Measurements from ENCODE around the gene FXYD1.
A peak's percentile ranks its signal among the peaks of the same experiment; 100 is the strongest.

The FXYD1 gene

DNA sequence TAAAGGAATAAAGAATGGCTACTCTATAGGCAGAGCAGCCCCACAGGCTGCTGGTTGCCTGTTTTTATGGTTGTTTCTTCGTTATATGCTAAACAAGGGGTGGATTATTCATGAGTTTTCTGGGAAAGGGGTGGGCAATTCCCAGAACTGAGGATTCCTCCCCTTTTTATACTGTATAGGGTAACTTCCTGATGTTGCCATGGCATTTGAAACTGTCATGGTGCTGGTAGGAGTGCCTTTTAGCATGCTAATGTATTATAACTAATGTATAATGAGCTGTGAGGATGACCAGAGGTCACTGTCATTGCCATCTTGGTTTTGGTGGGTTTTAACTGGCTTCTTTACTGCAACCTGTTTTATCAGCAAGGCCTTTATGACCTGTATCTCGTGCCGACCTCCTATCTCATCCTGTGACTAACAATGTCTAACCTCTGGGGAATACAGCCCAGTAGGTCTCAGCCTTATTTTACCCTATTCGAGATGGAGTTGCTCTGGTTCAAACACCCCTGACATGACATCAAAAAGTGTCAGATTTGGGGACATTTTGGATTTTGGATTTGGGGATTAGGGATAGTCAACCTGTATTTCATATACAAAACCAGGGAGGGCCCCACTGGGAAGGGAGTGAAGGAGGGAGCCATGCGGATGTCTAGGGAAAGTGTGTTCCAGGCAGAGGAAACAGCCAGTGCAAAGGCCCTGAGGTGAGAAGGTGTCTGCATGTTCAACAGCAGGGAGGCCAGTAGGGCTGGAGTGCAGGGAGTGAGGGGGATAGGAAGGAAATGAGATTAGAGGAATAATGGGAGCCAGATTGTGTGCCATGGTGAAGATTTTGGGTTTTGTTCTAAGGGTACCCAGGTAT, 26.8 kb downstream of the FXYD1 start:
- no peak for DNase-seq

DNA sequence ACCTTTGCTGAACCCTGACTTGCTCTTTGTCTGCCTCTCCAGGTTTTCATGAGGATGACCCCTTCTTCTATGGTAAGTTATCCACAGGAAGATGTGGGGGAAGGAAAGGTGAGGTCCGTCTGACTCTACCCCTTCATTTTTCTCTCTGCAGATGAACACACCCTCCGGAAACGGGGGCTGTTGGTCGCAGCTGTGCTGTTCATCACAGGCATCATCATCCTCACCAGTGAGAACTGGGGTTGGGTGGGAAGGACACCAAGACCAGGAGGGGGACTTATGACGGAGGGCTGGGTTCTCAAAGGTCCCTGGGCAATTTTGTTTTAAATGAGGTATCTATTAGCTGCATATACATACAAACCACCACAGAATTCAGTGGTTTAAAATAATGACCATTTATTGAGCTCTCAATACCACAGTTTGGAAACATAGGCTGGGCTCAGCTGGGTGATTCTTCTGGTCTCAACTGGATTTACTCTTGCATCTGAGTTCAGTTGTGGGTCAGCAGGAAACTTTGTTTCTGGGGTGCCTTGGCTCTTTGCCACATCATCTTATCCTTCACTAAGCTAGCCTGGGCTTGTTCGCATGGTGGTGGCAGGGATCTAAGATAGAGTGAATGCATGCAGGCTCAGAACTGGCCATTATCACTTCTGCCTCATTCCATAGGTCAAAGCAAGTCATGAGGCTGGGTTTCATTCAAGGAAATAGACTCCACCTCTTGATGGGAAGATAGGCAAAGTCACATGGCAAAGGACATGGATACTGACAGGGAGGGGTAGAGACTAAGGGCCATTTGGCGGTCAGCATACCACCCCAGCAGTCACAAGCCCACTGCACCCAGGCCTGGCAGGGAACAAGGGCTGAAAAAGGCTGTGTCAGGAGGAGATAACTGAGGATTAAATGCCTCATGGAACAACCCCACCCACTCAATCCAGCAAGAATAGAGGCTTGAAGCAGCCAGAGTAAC, 27.8 kb downstream of the FXYD1 start:
- DNase-seq, result no peak

DNA sequence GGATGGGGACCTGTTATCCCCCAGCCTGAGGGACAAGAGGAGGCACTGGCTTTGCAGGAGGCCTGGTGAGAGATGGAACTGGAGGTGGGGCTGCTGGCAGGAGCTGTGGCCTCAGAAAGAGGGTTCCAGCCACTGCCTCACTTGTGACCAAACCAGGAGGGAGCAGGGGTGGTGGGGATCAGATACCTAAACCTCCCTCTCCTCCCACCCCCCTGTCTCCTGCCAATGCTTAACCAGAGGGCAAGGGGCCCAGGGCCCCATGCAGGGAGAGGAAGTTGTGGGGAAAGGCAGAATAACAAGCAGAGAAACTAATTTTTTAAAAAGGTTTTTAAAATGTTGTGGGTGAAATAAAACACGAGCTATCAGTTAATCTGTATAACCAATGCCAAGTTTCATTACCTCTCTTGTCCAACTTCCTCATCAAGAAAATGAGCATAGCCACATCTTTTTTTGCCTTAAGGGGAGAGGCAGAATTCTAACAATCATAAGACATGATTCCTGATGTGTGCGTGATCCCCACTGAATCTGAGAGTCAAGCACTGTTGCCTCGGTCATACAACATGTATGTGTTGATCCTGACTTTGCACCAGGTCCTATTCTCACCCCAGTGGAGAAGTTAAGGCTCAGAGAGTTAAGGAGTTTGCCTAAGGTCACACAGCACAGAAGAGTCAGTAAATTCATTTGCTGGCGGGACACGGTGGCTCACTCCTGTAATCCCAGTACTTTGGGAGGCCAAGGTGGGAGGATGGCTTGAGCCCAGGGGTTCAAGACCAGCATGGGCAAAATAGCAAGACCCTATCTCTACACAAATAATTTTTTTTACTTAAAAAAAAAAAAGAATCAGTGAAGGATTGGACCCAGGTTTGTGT, 28.9 kb downstream of the FXYD1 start:
- DNase-seq, result peak; percentile 16

DNA sequence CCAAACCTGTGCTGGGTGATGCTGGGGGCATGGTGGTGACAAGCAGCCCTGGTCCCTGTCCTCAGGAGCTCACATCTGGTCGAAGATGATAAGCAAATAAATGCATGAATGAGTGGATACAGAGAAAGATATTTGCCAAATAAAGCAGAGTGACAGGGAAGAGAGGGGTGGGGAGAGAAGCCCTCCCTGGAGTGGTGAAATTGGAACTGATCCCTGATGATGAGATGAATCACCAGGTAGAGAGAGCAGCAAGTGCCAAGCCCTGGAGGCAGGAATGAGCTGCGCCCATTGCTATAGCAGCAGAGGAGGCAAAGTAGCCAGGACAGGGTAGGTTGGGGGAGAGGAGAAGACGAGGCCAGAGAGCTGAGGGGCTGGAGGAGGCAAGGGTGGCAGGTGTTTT, 29.6 kb downstream of the FXYD1 start:
- no peak for DNase-seq

DNA sequence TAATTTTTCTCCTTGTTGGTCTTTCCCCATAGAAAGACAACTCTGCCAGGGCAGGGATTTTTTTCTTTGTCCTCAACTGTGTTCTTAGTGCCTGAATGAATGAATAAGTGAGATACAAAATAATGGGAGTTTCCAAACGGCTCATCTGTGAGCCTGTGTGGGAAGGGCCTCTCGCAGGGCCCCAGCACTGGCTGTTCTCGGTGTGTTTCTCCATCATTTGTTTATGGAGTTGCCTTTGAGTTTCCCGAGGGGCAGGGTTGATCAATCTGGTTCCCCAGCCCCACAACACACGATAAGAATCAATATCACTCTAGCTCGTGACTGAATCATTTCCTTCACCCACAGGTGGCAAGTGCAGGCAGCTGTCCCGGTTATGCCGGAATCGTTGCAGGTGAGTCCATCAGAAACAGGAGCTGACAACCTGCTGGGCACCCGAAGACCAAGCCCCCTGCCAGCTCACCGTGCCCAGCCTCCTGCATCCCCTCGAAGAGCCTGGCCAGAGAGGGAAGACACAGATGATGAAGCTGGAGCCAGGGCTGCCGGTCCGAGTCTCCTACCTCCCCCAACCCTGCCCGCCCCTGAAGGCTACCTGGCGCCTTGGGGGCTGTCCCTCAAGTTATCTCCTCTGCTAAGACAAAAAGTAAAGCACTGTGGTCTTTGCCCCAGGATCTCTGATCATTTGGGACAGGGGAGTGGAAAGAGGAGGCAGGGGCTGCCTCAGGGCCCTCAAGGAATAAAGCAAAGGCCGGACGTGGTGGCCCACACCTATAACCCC, 30.8 kb downstream of the FXYD1 start:
- peak; percentile 15 for DNase-seq

DNA sequence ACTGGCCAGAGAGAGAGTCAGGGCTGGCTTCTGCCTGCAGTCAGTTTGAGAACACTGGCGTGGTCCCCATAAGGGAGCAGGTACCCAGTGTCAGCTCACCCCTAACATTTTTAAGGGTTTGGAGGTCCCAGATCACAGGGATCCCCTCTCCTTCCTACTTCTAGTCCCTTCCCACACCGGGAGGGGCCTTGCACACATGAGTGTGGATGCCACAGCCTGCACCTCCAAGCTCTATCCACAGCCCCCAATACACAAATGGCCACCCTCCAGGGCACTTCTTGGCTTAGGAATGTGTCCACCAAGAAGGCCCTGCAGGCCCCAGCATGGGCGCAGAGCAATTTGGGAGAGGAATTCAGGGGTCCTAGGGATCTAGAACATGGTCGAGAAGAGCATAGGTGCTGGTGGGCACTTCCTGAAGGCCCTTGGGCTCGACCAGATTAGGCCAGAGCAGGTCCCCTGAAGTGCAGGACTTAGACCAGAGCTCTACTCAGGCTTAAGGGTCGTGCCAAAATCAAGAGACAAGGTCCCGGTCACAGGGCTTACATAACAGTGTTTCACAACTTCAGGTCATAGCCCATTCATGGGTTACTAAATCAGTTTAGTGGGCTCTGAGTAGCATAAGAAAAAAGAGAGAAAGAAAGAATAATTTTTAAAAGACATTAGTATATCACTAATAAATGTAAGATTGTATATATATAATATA, 31.9 kb downstream of the FXYD1 start:
- DNase-seq, result peak; percentile 25

DNA sequence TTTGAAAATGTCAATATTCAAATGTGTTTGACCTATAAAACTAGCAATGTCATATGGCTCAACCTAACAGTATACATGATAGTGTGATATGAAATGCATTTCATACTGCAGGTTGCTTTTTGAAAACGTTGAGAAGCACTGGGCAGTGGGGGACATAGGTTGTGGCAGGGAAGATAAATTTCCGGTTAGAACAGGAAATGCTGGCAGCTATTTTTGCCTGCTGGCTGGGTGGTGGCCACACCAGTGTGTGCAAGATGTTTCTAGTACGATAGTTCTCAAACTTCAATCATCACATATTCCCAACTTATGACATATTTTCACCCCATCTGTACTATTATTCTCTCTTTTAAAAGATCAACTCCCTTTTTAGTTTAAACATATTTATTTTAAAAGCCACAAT, 33.1 kb downstream of the FXYD1 start:
- no peak for DNase-seq

DNA sequence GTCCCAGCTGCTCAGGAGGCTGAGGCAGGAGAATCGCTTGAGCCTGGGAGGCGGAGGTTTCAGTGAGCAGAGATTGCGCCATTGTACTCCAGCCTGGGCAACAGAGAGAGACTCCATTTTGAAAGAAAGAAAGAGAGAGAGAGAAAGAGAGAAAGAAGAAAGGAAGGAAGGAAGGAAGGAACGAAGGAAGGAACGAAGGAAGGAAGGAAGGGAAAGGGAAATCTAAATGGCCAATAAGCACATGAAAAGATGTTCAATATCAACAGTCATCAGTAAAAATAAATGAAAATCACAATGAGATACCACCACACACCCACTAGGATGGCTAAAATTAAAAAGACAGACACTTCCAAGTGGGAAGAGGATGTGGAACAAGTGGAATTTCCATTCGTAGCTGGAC, 35.6 kb downstream of the FXYD1 start:
- no peak for DNase-seq

DNA sequence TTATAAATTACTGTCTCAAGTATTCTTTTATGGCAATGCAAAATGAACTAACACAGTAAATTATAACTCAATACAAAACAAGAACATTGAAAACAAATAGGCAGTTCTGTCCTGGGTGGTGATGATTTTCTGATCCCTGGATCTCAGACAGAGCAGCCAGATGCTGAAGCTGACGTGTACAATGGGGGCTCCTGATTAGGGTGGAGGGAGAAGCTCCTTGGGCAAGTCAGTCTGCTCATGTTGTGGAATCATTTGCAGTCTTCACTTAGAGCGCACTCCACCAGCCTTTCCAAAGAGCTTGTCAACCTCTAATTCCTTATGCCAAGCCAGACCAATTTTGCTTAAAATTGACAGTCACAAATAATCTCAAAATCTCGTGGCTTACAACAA, 37.6 kb downstream of the FXYD1 start:
- DNase-seq, result no peak

DNA sequence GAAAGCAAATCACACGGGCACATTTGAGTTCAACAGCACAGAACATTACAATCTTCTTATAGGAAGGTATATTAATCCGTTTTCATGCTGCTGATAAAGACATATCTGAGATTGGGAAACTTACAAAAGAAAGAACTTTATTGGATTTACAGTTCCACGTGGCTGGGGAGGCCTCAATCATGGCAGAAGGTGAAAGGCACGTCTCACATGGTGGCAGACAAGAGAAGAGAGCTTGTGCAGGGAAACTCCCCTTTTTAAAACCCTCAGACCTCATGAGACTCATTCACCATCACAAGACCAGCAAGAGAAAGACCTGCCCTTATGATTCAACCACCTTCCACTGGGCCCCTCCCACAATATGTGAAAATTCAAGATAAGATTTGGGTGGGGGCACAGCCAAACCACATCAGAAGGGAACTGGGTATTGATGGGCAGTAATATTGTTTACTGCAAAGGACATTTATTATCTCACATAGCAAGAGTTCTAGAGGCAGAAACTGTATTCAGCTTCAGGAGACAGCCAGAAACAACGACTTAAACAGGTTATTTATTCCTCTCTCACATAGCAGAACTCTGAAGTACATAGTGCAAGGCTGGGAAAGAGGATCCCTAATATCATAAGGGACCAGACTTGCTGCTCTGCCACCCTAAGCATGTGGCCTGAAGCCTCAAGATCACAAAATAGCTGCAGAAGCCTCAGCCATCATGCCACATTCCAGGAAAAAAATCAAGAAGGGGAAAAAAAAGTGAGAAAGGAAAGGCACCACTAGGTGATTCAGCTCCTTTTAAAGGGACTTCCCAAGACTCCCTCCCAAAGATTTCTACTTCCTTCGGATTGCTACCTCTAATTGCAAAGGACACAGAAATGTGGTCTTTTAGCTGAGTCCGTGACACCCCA, 39.0 kb downstream of the FXYD1 start:
- DNase-seq, result no peak

DNA sequence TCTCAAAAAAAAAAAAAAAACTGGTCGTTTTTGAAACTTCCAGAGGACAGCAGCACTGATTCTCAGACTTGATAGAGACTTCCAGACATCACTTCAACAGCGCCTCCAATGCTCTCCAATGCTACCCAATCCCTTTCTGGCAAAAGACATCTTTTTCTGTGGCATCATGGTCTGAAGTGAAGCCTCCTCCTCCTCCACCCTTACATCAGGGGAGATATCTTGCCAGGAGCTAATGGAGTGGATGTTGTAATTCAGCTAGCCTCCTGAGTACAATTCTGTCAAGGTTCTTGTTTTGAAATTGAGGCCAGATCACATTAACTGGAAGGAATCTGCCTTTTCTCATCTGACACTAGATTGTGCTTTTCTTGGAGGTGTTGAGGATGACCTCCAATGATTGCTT, 40.1 kb downstream of the FXYD1 start:
- no peak for DNase-seq

DNA sequence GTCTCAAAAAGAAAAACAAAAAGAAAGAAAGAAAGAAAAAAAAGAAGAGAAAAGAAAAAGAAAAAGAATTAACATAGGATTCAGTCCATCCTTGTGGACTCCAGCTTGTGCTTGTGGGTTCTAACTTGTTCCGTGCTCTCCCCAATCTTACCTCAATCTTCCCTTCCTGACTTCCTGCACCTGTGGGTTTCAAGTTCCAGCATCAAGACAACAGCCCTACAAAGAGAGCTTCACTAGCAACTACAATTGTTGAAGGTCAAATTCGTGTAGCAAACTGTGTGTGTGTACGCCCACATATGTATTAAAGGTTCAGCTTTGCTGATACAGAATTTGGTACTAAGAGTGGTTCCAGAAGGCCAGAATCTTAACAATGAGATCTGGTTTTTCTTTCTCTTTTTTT, 41.2 kb downstream of the FXYD1 start:
- DNase-seq, result no peak

DNA sequence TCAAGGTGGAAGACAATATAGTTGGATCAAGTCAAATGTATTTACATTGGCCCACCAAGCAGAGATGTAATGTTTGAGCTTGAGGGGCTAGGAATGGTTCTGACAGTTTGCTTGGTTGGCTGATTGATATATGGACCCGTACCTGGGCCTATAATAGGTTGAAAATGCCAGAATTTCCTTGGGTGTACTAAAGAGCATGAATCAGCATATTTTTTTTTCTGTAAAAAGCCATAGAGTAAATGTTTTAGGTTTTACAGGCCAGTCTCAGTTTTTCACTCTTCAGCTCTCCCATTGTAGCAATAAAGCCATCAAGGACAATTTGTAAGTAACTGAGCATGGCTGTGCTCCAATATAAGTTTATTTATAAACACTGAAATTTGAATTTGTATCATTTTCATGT, 42.8 kb downstream of the FXYD1 start:
- DNase-seq, result no peak

DNA sequence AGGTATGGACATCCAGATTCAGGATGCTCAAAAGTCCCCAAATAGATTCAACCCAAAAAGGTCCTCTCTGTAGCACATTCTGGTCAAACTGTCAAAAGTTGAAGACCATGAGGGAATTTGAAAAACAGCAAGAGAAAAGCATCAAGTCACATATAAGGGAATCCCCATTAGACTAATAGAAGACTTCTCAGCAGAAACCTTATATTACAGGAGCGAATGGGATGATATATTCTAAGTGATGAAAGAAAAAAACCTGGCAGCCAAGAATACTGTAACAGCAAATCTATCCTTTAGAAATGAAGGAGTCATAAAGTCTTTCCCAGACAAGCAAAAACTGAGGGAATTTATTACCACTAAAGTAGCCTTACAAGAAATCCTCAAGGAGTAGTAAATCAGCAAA, 45.6 kb downstream of the FXYD1 start:
- no peak for DNase-seq

DNA sequence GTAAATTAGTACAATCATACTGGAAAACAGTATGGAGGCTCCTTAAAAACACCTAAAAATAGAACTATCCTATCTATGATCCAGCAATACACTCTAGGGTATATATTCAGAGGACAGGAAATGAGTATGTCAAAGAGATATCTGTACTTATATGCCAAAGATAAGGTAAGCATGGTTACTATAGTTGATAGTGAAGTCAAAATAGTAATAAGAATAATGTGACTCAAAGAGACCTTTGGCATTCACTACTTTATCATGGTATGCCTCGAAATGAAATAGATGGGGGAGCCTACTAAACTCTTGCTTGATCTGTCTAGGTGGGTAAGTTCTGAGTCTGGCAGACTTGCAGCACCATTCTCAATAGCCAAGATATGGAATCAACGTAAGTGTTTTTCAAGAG, 46.3 kb downstream of the FXYD1 start:
- no peak for DNase-seq

All from activated CD4-positive, CD25-positive, alpha-beta regulatory T cell treated with anti-CD3 and anti-CD28 coated beads, Interleukin-2, amount 50 U/mL, for 72 hours (primary cell).